ENCODE results near the gene SRCIN1.
A peak's percentile ranks its signal among the peaks of the same experiment; 100 is the strongest.

Gene SRCIN1

DNA sequence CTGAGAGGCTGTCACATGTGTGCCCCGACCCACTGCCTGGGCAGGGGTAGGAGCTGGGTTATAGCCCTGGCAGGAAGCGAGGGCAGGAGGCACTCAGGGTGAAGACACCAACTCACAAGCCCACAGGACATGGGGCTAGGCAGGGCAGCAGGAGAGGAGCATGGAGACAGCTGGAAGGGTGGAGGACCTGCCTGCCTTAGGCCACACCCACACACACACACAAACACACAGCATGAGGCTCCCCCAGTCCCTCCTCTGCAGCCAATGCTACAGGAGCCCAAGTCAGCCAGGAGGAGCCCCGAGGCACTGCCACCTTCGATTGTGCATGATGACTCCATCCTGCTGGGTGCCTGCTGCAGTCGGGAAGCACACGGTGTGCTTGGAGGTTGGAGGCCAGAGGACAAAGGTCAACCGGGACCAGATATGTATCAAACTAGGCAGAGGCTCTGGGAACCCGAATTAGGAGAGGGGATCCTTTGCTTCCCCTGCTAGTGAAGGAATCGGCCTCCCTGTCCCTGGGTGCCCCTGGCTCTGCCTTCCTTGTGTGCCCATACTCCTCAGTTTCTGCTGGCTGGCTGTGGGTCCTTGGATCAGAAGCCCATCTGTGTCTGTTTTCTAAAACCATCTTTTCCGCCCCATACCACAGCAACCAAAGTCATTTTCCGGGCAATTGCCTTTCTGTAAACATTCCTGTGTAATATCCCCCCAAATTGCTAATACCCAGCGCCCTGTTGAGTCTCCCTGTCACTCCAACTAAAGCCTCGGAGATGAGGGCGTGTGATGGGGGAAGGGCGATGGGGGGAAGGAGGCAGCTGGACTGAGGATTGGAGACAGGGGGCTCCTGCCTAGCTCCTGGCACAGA lies 20.5 kb downstream of the SRCIN1 start:
- no peak overlapping the region for H3K27ac ChIP-seq (ENCODE audit: low read length)
- H3K27me3 ChIP-seq (ENCODE audit: low read depth, low read length) = peaks cover 30% of the 10 kb centered on the region
- H3K4me1 ChIP-seq (ENCODE audit: control insufficient read depth in 1 of 2, insufficient read depth in 2 of 2, low read length in 2 of 2) = peaks cover 0 to 9% of the 10 kb centered on the region in 2 donors
- no peak overlapping the region for H3K4me3 ChIP-seq (ENCODE audit: low read depth in 1 of 2, low read length in 2 of 2)
- H3K9me3 ChIP-seq (ENCODE audit: control insufficient read depth in 1 of 2, low read length in 2 of 2) = no peaks in the 10 kb centered on the region
- H3K36me3 ChIP-seq (ENCODE audit: control insufficient read depth in 1 of 2, insufficient read depth in 2 of 2, low read length in 2 of 2) = no peaks in the 10 kb centered on the region

DNA sequence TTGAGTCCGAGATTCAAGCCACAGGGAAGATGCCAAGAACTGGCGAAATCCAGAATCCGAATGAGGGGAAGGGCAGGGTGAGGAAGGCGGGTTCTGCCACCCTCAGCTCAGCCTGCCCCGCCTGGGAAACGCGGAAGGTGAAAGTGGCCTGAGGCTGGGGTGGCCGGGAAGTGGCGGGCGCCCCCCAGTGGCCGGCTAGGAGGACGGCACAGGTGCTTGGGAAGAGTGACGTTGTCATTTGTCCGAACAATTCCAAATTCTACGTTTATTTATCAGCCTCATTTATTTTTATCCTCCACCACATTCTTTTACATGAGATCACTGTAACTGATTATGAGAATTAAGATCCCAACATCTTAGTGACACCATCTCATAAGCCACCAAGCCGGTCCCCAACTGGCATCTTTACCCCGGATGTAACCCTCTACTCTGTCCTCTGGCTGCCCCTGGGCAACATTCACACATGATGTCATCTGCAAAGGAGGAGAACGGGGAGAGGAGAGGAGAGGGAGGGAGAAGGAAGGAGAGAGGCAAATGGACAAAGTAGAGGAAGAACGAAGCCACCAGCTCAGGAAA lies 21.3 kb downstream of the SRCIN1 start:
- Histone ChIP-seq H3K4me1 (ENCODE audit: control insufficient read depth in 1 of 2, insufficient read depth in 2 of 2, low read length in 2 of 2) (peaks cover 0 to 15% of the 10 kb centered on the region in 2 donors), H3K9me3 (ENCODE audit: control insufficient read depth in 1 of 2, low read length in 2 of 2) (no peaks in the 10 kb centered on the region), H3K36me3 (ENCODE audit: control insufficient read depth in 1 of 2, insufficient read depth in 2 of 2, low read length in 2 of 2) (no peaks in the 10 kb centered on the region), H3K27ac (ENCODE audit: low read length) (no peak overlapping the region), H3K4me3 (ENCODE audit: low read depth in 1 of 2, low read length in 2 of 2) (no peak overlapping the region), H3K27me3 (ENCODE audit: low read depth, low read length) (peaks cover 34% of the 10 kb centered on the region)

DNA sequence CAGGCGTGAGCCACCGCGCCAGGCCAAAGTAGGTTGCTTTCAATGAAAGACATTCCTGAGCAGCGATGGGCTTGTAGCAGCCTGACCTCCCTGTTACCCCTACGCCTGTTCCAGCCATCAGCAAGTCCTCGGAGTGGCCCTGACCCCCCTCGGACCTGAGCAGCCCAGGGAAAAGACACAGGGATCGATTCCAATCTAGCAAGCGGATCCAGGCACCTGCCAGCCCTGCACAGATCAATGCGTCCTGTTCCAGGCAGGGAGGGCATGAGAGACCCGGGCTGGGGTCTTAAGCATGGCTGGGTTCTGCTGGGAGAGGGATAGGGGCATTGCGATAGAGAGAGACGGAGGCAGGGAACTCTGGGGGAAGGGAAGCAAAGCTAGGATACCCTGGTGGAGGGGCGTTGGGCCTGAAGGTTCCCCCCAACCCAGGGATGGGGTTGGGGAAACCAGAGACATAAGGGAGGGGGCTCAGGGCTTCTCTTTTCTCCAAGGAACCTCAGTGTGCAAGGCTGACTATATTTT lies 21.9 kb downstream of the SRCIN1 start:
- H3K4me1 ChIP-seq (ENCODE audit: control insufficient read depth in 1 of 2, insufficient read depth in 2 of 2, low read length in 2 of 2) = peaks cover 0 to 21% of the 10 kb centered on the region in 2 donors
- no peaks in the 10 kb centered on the region for H3K9me3 ChIP-seq (ENCODE audit: control insufficient read depth in 1 of 2, low read length in 2 of 2)
- no peak overlapping the region for H3K4me3 ChIP-seq (ENCODE audit: low read depth in 1 of 2, low read length in 2 of 2)
- peaks cover 40% of the 10 kb centered on the region for H3K27me3 ChIP-seq (ENCODE audit: low read depth, low read length)
- H3K27ac ChIP-seq (ENCODE audit: low read length) = no peak overlapping the region
- no peaks in the 10 kb centered on the region for H3K36me3 ChIP-seq (ENCODE audit: control insufficient read depth in 1 of 2, insufficient read depth in 2 of 2, low read length in 2 of 2)

DNA sequence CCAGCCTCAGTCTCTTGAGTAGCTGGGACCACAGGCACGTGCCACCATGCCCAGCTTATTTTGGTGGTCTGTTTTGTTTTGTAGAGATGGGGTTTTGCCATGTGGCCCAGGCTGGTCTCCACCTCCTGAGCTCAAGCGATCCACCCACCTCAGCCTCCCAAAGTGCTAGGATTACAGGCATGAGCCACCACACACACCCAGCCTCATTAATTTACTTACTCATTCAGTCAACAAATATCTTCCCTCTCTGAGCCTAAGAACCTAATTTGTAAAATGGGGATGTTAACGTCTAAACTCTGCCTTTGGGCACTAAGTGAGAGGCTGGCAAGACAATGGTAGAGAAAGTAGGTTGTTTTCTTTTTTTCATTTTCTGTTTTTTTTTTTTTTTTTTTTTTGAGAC lies 22.6 kb downstream of the SRCIN1 start:
- Histone ChIP-seq H3K27ac (ENCODE audit: low read length) (no peak overlapping the region), H3K4me3 (ENCODE audit: low read depth in 1 of 2, low read length in 2 of 2) (no peak overlapping the region), H3K36me3 (ENCODE audit: control insufficient read depth in 1 of 2, insufficient read depth in 2 of 2, low read length in 2 of 2) (no peaks in the 10 kb centered on the region), H3K27me3 (ENCODE audit: low read depth, low read length) (peaks cover 39% of the 10 kb centered on the region), H3K9me3 (ENCODE audit: control insufficient read depth in 1 of 2, low read length in 2 of 2) (no peaks in the 10 kb centered on the region), H3K4me1 (ENCODE audit: control insufficient read depth in 1 of 2, insufficient read depth in 2 of 2, low read length in 2 of 2) (peaks cover 0 to 28% of the 10 kb centered on the region in 2 donors)

DNA sequence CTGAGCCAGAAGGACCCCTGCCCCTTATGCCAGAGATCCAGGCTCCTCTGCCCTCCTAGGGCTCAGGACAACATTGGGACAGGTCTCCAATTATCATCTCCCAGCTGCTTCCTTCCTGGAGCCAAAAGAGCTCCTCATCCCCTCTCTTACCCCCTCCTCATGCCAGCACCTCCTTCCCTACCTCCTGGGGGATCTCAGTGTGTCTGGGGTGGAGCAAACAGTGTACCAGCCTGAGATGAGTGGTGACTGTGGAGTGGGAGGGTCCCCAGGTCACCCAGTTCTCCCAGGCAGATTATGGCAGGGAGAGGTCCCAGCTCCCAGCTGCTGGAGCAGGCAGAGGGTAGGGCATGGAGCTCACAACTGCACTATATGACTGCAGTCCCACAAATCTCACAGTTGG lies 23.7 kb downstream of the SRCIN1 start:
- Histone ChIP-seq H3K4me1 (ENCODE audit: control insufficient read depth in 1 of 2, insufficient read depth in 2 of 2, low read length in 2 of 2) (peaks cover 0 to 30% of the 10 kb centered on the region in 2 donors), H3K36me3 (ENCODE audit: control insufficient read depth in 1 of 2, insufficient read depth in 2 of 2, low read length in 2 of 2) (no peaks in the 10 kb centered on the region), H3K9me3 (ENCODE audit: control insufficient read depth in 1 of 2, low read length in 2 of 2) (no peaks in the 10 kb centered on the region), H3K27ac (ENCODE audit: low read length) (no peak overlapping the region), H3K4me3 (ENCODE audit: low read depth in 1 of 2, low read length in 2 of 2) (no peak overlapping the region), H3K27me3 (ENCODE audit: low read depth, low read length) (peaks cover 43% of the 10 kb centered on the region)

DNA sequence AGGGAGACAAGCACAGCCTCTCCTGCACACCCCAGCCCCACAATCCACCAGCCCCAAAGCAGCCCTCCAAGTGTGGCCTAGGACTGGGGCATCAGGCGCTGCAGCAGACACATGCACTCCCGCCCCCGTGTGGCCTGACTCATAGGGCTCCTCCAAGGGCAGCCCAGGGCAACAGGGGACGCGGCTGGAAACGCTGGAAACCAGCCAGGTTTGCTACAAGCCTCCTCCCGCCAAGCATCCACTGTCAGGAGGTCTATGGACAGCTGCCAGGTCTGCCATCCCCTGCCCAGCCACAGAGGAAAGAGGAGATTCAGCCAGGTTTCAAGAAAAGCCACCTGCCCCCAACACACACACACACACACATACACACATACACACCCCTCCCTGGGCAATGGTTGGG lies 25.8 kb downstream of the SRCIN1 start:
- Histone ChIP-seq H3K27ac (ENCODE audit: low read length) (no peak overlapping the region), H3K4me1 (ENCODE audit: control insufficient read depth in 1 of 2, insufficient read depth in 2 of 2, low read length in 2 of 2) (peaks cover 0 to 30% of the 10 kb centered on the region in 2 donors), H3K27me3 (ENCODE audit: low read depth, low read length) (peaks cover 52% of the 10 kb centered on the region), H3K9me3 (ENCODE audit: control insufficient read depth in 1 of 2, low read length in 2 of 2) (no peaks in the 10 kb centered on the region), H3K36me3 (ENCODE audit: control insufficient read depth in 1 of 2, insufficient read depth in 2 of 2, low read length in 2 of 2) (no peaks in the 10 kb centered on the region), H3K4me3 (ENCODE audit: low read depth in 1 of 2, low read length in 2 of 2) (no peak overlapping the region)

DNA sequence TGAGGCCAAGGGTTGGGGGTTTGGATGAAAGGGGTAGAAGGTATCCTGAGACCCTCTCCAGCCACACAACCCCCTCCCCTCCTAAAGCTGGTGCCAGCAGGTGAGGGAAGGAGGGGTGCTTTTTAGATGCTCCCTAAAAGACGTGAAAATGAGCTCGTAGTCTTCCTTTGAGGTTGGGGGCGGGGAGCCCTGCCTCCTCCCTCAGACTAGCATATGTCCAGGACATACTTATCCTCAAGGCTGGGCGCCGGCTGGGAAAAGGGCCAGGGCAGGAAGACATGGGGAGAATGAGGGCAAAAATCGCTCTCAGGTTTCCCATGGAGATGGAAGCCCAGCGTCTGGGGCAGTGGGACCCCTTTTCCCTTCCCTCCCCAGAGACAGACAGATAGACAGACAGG lies 26.7 kb downstream of the SRCIN1 start:
- H3K4me3 ChIP-seq (ENCODE audit: low read depth in 1 of 2, low read length in 2 of 2) = no peak overlapping the region
- peaks cover 0 to 22% of the 10 kb centered on the region in 2 donors for H3K4me1 ChIP-seq (ENCODE audit: control insufficient read depth in 1 of 2, insufficient read depth in 2 of 2, low read length in 2 of 2)
- no peak overlapping the region for H3K27ac ChIP-seq (ENCODE audit: low read length)
- no peaks in the 10 kb centered on the region for H3K36me3 ChIP-seq (ENCODE audit: control insufficient read depth in 1 of 2, insufficient read depth in 2 of 2, low read length in 2 of 2)
- peaks cover 54% of the 10 kb centered on the region for H3K27me3 ChIP-seq (ENCODE audit: low read depth, low read length)
- H3K9me3 ChIP-seq (ENCODE audit: control insufficient read depth in 1 of 2, low read length in 2 of 2) = no peaks in the 10 kb centered on the region

DNA sequence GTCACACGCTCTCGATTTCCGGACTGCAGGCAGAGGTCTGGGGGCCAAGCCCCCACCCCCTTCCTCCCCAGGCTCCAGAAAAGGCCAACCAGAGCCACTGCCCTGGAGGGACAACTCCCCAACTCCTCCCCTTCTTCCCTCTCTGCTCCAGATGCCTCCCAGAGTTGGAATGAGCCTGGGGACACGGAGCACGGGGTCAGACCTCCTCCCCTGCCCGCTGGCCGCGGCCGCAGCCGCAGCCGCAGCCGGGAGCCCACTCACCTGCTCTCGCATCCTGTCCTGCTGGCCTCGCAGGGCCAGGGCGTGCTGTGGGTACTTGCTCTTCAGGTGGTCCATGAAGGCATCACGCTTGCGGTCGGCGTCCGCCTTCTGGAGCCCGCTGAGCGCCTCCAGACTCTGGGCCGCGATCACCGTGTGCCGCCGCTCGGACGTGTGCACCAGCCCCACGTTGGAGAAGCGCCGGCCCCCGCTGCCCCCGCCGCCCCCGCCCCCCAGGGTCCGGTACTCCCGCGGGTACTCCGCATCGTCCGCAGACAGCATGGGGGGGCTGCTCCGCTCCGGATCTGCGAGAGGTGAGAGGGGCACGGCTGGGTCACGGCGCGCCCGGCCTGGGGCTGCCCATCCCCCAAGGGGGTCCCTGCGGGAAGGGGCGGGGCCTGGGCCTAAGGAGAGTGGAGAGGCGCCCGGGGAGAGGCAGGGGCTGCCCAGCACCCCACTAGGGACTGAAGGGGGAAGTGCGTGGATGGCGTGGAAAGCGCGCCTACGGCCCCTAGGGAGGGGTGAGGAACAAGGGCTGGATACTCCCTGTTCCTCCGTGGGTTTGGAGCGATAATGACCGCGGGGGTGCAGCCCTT lies 27.3 kb downstream of the SRCIN1 start:
- H3K4me3 ChIP-seq (ENCODE audit: low read depth in 1 of 2, low read length in 2 of 2) = peak overlapping the region in 1 of 2 donors; percentile 25
- H3K36me3 ChIP-seq (ENCODE audit: control insufficient read depth in 1 of 2, insufficient read depth in 2 of 2, low read length in 2 of 2) = no peaks in the 10 kb centered on the region
- H3K27me3 ChIP-seq (ENCODE audit: low read depth, low read length) = peaks cover 60% of the 10 kb centered on the region

DNA sequence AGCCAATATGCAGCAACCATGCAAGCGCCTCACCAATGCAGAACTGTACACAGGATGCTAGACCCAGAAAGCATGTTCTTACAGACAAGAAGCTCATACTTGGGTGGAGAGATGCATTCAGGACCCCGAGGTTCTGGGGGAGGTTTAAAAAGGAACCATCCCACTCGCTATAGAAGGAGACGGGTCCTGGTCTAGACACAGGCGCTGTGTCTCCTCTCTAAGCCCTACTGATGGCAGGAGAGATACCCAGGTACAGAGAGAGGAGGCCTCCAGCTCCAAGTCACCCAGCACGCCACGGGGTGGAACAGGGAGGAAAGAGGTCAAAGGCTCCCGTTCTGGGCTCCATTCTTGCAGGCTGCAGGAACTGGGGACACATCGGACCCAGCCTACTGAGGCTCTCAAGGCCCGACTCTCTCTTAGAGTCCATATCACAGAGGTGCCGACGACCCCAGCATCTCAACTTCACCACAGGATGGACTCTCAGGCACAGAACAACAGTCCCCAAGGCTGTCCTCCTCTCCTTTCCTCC lies 28.0 kb downstream of the SRCIN1 start:
- peaks cover 0 to 26% of the 10 kb centered on the region in 2 donors for H3K4me1 ChIP-seq (ENCODE audit: control insufficient read depth in 1 of 2, insufficient read depth in 2 of 2, low read length in 2 of 2)
- H3K36me3 ChIP-seq (ENCODE audit: control insufficient read depth in 1 of 2, insufficient read depth in 2 of 2, low read length in 2 of 2) = no peaks in the 10 kb centered on the region
- H3K27me3 ChIP-seq (ENCODE audit: low read depth, low read length) = peaks cover 67% of the 10 kb centered on the region
- H3K4me3 ChIP-seq (ENCODE audit: low read depth in 1 of 2, low read length in 2 of 2) = no peak overlapping the region
- no peaks in the 10 kb centered on the region for H3K9me3 ChIP-seq (ENCODE audit: control insufficient read depth in 1 of 2, low read length in 2 of 2)
- no peak overlapping the region for H3K27ac ChIP-seq (ENCODE audit: low read length)

More for the DNA sequence above, 27.3 kb downstream of the SRCIN1 start:
- Histone ChIP-seq H3K27ac (ENCODE audit: low read length) (no peak overlapping the region), H3K4me1 (ENCODE audit: control insufficient read depth in 1 of 2, insufficient read depth in 2 of 2, low read length in 2 of 2) (peaks cover 0 to 21% of the 10 kb centered on the region in 2 donors), H3K9me3 (ENCODE audit: control insufficient read depth in 1 of 2, low read length in 2 of 2) (no peaks in the 10 kb centered on the region)

DNA sequence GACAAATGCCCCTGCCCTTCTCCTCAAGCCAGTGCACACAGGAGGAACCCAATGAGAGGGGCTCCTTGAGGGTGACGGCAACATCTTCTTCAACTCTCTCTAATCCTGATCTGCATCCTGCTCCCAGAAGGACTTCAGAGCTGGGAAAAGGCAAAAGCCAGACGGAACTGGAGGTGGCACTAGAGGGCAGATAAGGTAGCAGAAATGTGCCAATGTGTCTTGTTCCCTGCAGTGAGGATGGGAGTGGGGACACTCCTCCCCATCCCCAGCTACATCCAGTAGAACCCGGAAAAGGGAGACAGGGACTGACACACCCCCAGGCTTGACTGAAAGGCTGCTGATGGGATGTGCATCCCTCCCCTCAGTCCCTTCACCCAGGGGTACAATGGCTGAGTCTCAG lies 28.5 kb downstream of the SRCIN1 start:
- no peak overlapping the region for H3K4me3 ChIP-seq (ENCODE audit: low read depth in 1 of 2, low read length in 2 of 2)
- peaks cover 0 to 26% of the 10 kb centered on the region in 2 donors for H3K4me1 ChIP-seq (ENCODE audit: control insufficient read depth in 1 of 2, insufficient read depth in 2 of 2, low read length in 2 of 2)
- no peaks in the 10 kb centered on the region for H3K36me3 ChIP-seq (ENCODE audit: control insufficient read depth in 1 of 2, insufficient read depth in 2 of 2, low read length in 2 of 2)
- H3K27me3 ChIP-seq (ENCODE audit: low read depth, low read length) = peaks cover 67% of the 10 kb centered on the region
- H3K27ac ChIP-seq (ENCODE audit: low read length) = no peak overlapping the region
- no peaks in the 10 kb centered on the region for H3K9me3 ChIP-seq (ENCODE audit: control insufficient read depth in 1 of 2, low read length in 2 of 2)

DNA sequence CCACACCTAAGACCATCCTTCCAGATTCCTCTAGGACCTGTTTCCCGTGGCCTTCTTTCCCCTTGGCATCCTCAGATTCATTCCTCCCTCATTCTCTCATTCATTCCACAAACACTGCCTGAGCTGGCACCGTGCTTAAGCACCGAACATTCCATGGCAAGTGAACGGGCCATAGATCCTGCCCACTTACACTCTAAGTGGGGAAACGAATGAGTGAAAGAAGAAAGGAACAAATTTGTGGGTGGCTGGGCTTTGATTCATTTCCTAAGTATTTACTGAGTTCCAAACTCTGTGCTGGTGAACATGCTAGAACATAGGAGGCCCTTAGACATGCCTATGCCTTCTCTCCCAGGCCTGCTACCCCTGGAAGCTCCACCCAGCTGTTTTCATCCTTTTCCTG lies 30.0 kb downstream of the SRCIN1 start:
- Histone ChIP-seq H3K27me3 (ENCODE audit: low read depth, low read length) (peaks cover 79% of the 10 kb centered on the region), H3K36me3 (ENCODE audit: control insufficient read depth in 1 of 2, insufficient read depth in 2 of 2, low read length in 2 of 2) (no peaks in the 10 kb centered on the region), H3K27ac (ENCODE audit: low read length) (no peak overlapping the region), H3K4me1 (ENCODE audit: control insufficient read depth in 1 of 2, insufficient read depth in 2 of 2, low read length in 2 of 2) (peaks cover 0 to 26% of the 10 kb centered on the region in 2 donors), H3K4me3 (ENCODE audit: low read depth in 1 of 2, low read length in 2 of 2) (no peak overlapping the region), H3K9me3 (ENCODE audit: control insufficient read depth in 1 of 2, low read length in 2 of 2) (no peaks in the 10 kb centered on the region)

Measured in muscle layer of duodenum (tissue), 2 donors.